Panc1 (cell line): ENCODE measurements around the gene PLCXD1. TPM values are rescaled to one million over a fixed set of nuclear protein-coding genes. Genes with fewer than 3 reads are reported as not detected.

ENCODE experiments used
- ATAC-seq: fragments of 200-7000 bp; cut with Tn5 transposase; 2 replicates; pipeline ENCODE4 v1.9.1; 2020; ENCODE audit warnings: mild to moderate bottlenecking, moderate library complexity
- BruUV-seq: library from RNA; stranded (reverse); fragments of 400-500 nt; replicated peaks from 2 replicates; lab custom pipeline; 2021; lab: Mats Ljungman, UMichigan
- CTCF ChIA-PET: fragments of 300-600 bp; sonication (Branson Sonifier 250); formaldehyde crosslinking; loops from one replicate; lab custom pipeline; 2022; ENCODE audit warnings: antibody characterized with exemption; lab: Charles Lee
- POLR2A ChIA-PET: fragments of 300-600 bp; sonication (Branson Sonifier 250); formaldehyde crosslinking; loops from one replicate; lab custom pipeline; 2022; ENCODE audit warnings: antibody characterized with exemption; lab: Charles Lee
- DNase-seq: peaks from one replicate; pipeline ENCODE4 v3.0.0-alpha.2; 2010; ENCODE audit warnings: low read depth, low spot score
- H3K27ac ChIP-seq: 2 replicates; pipeline ENCODE4 v1.5.1; 2011; ENCODE audit warnings: mild to moderate bottlenecking, low read length, inconsistent platforms
- H3K27me3 ChIP-seq: fragments of 200-500 bp; sonication (Bioruptor generic); 2 replicates; pipeline ENCODE4 v1.6.0; 2014; ENCODE audit warnings: low read length, inconsistent platforms; ENCODE audit not compliant: control insufficient read depth, insufficient read depth
- H3K36me3 ChIP-seq: fragments of 200-500 bp; sonication (Bioruptor generic); 2 replicates; pipeline ENCODE4 v1.5.1; 2014; ENCODE audit warnings: inconsistent platforms, mild to moderate bottlenecking, low read length, moderate library complexity; ENCODE audit not compliant: control insufficient read depth, insufficient read depth
- H3K4me1 ChIP-seq: 2 replicates; pipeline ENCODE4 v1.5.1; 2011; ENCODE audit warnings: inconsistent platforms, mild to moderate bottlenecking, low read length, moderate library complexity; ENCODE audit not compliant: control insufficient read depth, insufficient read depth
- H3K4me3 ChIP-seq, 2 experiments: 2 replicates each; pipeline ENCODE4 v1.5.1; 2011 to 2012; ENCODE audit warnings: low read depth in 2 of 2, low read length in 2 of 2, mild to moderate bottlenecking in 2 of 2, inconsistent platforms in 1 of 2, moderate library complexity in 1 of 2
- H3K9me3 ChIP-seq: fragments of 200-500 bp; sonication (Bioruptor generic); 2 replicates; pipeline ENCODE4 v1.5.1; 2014; ENCODE audit warnings: low read depth, mild to moderate bottlenecking, inconsistent platforms, low read length, moderate library complexity; ENCODE audit not compliant: control insufficient read depth, insufficient read depth
- CTCF ChIP-seq: fragments of 450-650 bp; IDR thresholded peaks from 2 replicates; pipeline ENCODE4 v1.5.1; 2017; ENCODE audit warnings: mild to moderate bottlenecking
- POLR2AphosphoS5 ChIP-seq: IDR thresholded peaks from 2 replicates; pipeline ENCODE4 v1.6.1; 2012; ENCODE audit warnings: mild to moderate bottlenecking, low read depth, low read length, moderate library complexity
- REST ChIP-seq, 2 experiments: IDR thresholded peaks; 2 replicates each; pipeline ENCODE4 v1.6.1; 2011 to 2012; ENCODE audit warnings: low read depth in 2 of 2, control low read depth in 1 of 2, low read length in 1 of 2, mild to moderate bottlenecking in 1 of 2, moderate library complexity in 1 of 2; ENCODE audit not compliant: insufficient read depth in 1 of 2
- SIN3A ChIP-seq: IDR thresholded peaks from 2 replicates; pipeline ENCODE4 v1.6.1; 2012; ENCODE audit warnings: low read depth, mild to moderate bottlenecking, low read length, moderate library complexity, borderline replicate concordance; ENCODE audit not compliant: insufficient read depth
- TCF7L2 ChIP-seq: IDR thresholded peaks from 2 replicates; pipeline ENCODE4 v1.6.1; 2011; ENCODE audit warnings: mild to moderate bottlenecking, low read depth, low read length, inconsistent platforms
- in situ Hi-C: cut with HindIII; loops from 2 replicates; pipeline ENCODE4 v1.10.0; 2016; ENCODE audit warnings: low sequenced_read_pairs, low pct_unique_long_range_greater_than_20kb
- intact Hi-C: fragments of 100-400 bp; cut with micrococcal nuclease; formaldehyde crosslinking; loops from one replicate; pipeline ENCODE4 v1.10.0; 2022; ENCODE audit not compliant: unreplicated experiment
- total RNA-seq: library from RNA; stranded (reverse); gene quantifications from one replicate; pipeline ENCODE4 v1.2.1, GENCODE V29; 2021; ENCODE audit not compliant: unreplicated experiment

The PLCXD1 gene
- total RNA-seq, 1 experiment from 2014 or later, result 54.9 TPM

GRCh38 chrX:290476-291166 is 9.4 kb downstream of the PLCXD1 start:
- in situ Hi-C loops (no loop called here), intact Hi-C loops (no loop called here)
- Histone ChIP-seq H3K27ac (no peak overlapping the region), H3K4me3 (no peak overlapping the region), H3K36me3 (peaks cover 5% of the 10 kb centered on the region; the same call in 1 of the 2 replicates), H3K4me1 (no peaks in the 10 kb centered on the region), H3K27me3 (no peaks in the 10 kb centered on the region), H3K9me3 (no peaks in the 10 kb centered on the region)
- DNase-seq (no peak), ATAC-seq (no peak)
- TF ChIP-seq REST (IDR thresholded peaks at IDR 0.05; ENCODE audit: insufficient read depth in 1 of 2, low read depth in 2 of 2, low read length in 1 of 2), result no peak
- TF ChIP-seq SIN3A, result no peak
- TF ChIP-seq CTCF, result no peak
- no peak for TF ChIP-seq POLR2AphosphoS5
- TF ChIP-seq TCF7L2, result no peak
- ChIA-PET CTCF (no interaction called here), POLR2A (no interaction called here)
- no TSS peak for BruUV-seq

- intact Hi-C loops (no loop called here), in situ Hi-C loops (no loop called here)
- no peak for ATAC-seq
- CTCF ChIA-PET, result no interaction called here
- Histone ChIP-seq H3K36me3 (peaks cover 5% of the 10 kb centered on the region; the same call in 1 of the 2 replicates), H3K4me3 (no peak overlapping the region), H3K27me3 (no peaks in the 10 kb centered on the region), H3K27ac (no peak overlapping the region), H3K9me3 (no peaks in the 10 kb centered on the region), H3K4me1 (no peaks in the 10 kb centered on the region)
- DNase-seq, result no peak
- TF ChIP-seq TCF7L2 (no peak), POLR2AphosphoS5 (no peak), CTCF (no peak), SIN3A (no peak), REST (IDR thresholded peaks at IDR 0.05; ENCODE audit: insufficient read depth in 1 of 2, low read depth in 2 of 2, low read length in 1 of 2) (no peak)
- POLR2A ChIA-PET, result no interaction called here
- BruUV-seq, result no TSS peak
These were observed 10.3 kb downstream of the PLCXD1 start for GRCh38 chrX:291411-291901.
